ENCODE measurements around the gene FAM163B.

The FAM163B gene

DNA sequence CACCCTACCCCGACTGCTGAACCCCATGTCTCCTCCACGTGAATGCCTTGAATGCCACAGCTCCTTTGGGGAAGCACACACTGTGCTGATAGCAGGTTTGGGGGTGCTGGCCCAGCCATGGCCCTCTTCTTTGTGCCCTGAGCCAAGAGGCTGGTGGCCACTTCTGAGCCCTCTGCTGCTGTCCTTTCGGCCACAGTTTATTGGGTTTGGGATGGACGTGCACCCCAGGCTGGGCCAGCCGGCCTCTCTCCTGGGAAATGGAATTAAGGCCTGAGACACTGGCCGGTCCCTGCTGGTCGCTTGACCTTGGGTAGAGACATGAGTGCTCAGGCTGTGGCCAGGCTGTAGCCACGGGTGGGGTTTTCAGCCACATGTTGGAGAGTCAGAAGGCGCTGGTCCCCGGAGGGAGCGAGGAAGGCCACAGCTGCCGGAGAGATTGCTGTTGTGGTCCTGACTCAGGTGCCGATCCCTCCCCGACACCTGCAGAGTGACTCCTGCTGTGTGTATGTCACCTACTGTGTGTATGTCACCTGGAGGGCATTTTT is 26.6 kb downstream of the FAM163B start:
- no CpG with 5 or more reads among the region's 14 CpGs for WGBS (ENCODE audit: insufficient coverage, insufficient read length)
- H3K27me3 ChIP-seq (ENCODE audit: control insufficient read depth, insufficient read depth, low read length) = no peaks in the 10 kb centered on the region
- no peak overlapping the region for H3K4me3 ChIP-seq (ENCODE audit: low read length)
- DNase-seq (ENCODE audit: low read depth, low spot score) = no peak
- no peaks in the 10 kb centered on the region for H3K36me3 ChIP-seq (ENCODE audit: control insufficient read depth, insufficient read depth, low read length)
- H3K4me1 ChIP-seq (ENCODE audit: control insufficient read depth, insufficient read depth, low read length) = peaks cover 10% of the 10 kb centered on the region
- no peak overlapping the region for H3K27ac ChIP-seq (ENCODE audit: low read length)
- H3K9me3 ChIP-seq (ENCODE audit: control insufficient read depth, insufficient read depth, low read length) = no peaks in the 10 kb centered on the region

DNA sequence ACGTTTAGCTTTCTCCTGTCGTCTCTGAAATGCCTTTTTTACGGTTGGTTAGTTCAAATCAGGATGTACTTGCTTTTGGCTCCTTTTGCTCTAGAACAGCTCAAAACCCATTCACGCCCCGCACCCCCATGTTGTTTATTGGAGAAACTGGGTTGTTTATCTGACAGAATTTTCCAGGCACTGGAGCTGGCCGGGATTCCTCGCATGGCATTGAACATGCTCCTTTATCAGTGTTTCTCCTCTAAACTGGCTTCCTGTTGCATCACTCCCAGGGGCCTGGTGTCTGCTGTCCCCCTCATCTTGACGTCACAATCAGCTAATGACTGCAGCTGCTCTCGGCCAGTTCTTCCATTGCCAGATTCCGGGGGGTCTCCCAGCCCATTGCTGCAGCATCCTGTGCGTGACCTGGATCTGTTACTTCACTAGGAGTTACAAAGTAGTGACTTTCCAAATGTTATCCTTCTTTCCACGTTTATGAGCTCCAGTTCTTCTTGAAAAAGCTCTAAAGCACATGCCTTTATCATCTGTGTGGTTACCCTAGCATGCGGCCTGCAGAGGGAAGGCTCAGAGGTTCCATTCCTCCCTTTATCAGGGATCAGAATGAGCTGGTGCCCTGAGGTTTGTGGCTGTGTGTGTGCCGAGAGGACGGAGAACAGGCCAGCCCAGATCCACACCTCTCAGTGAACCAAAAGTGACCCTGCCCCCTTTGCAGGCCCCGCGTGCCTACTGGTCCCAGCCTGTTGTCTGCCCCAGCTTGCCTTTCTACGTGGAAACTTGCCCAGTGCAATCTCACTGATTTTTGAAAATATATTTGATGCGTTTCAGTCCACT is 27.5 kb downstream of the FAM163B start:
- no peak for DNase-seq (ENCODE audit: low read depth, low spot score)
- Histone ChIP-seq H3K27ac (ENCODE audit: low read length) (no peak overlapping the region), H3K27me3 (ENCODE audit: control insufficient read depth, insufficient read depth, low read length) (no peaks in the 10 kb centered on the region), H3K4me3 (ENCODE audit: low read length) (no peak overlapping the region), H3K36me3 (ENCODE audit: control insufficient read depth, insufficient read depth, low read length) (no peaks in the 10 kb centered on the region), H3K4me1 (ENCODE audit: control insufficient read depth, insufficient read depth, low read length) (peaks cover 10% of the 10 kb centered on the region), H3K9me3 (ENCODE audit: control insufficient read depth, insufficient read depth, low read length) (no peaks in the 10 kb centered on the region)
- no CpG with 5 or more reads among the region's 19 CpGs for WGBS (ENCODE audit: insufficient coverage, insufficient read length)

DNA sequence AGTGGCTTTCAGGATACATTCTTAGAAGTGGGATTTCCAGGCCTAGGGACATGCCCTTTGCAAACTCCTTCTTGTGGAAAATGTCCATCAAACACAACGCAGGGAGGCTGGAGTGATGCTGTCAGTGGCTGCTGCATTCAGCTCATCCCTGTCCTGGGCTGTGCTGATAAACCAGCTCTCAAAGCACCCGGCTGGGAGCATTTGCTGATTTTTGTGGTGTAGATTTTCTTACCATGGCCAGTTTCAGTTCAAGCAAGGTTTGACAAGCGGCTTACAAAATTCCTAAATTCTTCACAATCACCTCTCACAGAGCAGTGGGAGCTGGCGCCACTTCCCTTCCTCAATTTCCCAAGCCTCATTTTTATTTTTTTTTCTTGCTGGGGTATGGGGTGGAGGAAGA is 28.2 kb downstream of the FAM163B start:
- Histone ChIP-seq H3K27me3 (ENCODE audit: control insufficient read depth, insufficient read depth, low read length) (no peaks in the 10 kb centered on the region), H3K27ac (ENCODE audit: low read length) (no peak overlapping the region)
- no CpG with 5 or more reads among the region's 4 CpGs for WGBS (ENCODE audit: insufficient coverage, insufficient read length)

DNA sequence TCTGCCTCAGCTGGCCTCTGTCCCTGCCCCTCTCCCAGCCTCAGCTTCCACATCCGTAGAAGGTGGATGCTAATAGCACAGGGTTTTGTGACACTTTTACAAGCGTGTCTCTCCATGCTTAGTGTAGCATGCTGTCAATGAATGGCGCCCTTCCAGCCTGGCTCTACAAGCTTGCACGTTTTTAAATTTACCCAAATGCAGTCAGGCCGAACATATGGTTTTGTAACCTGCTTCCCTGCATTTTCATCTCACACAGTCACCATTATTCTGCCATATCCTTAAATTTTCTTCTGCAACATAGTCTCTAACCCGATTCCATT is 28.8 kb downstream of the FAM163B start:
- H3K27ac ChIP-seq (ENCODE audit: low read length) = no peak overlapping the region
- H3K36me3 ChIP-seq (ENCODE audit: control insufficient read depth, insufficient read depth, low read length) = no peaks in the 10 kb centered on the region
- no CpG with 5 or more reads among the region's 6 CpGs for WGBS (ENCODE audit: insufficient coverage, insufficient read length)
- no peak for DNase-seq (ENCODE audit: low read depth, low spot score)
- H3K9me3 ChIP-seq (ENCODE audit: control insufficient read depth, insufficient read depth, low read length) = no peaks in the 10 kb centered on the region
- H3K27me3 ChIP-seq (ENCODE audit: control insufficient read depth, insufficient read depth, low read length) = no peaks in the 10 kb centered on the region
- no peak overlapping the region for H3K4me3 ChIP-seq (ENCODE audit: low read length)
- H3K4me1 ChIP-seq (ENCODE audit: control insufficient read depth, insufficient read depth, low read length) = peaks cover 8% of the 10 kb centered on the region

More for the DNA sequence above, 28.2 kb downstream of the FAM163B start:
- no peaks in the 10 kb centered on the region for H3K36me3 ChIP-seq (ENCODE audit: control insufficient read depth, insufficient read depth, low read length)
- no peaks in the 10 kb centered on the region for H3K9me3 ChIP-seq (ENCODE audit: control insufficient read depth, insufficient read depth, low read length)
- peaks cover 10% of the 10 kb centered on the region for H3K4me1 ChIP-seq (ENCODE audit: control insufficient read depth, insufficient read depth, low read length)
- H3K4me3 ChIP-seq (ENCODE audit: low read length) = no peak overlapping the region
- no peak for DNase-seq (ENCODE audit: low read depth, low spot score)

DNA sequence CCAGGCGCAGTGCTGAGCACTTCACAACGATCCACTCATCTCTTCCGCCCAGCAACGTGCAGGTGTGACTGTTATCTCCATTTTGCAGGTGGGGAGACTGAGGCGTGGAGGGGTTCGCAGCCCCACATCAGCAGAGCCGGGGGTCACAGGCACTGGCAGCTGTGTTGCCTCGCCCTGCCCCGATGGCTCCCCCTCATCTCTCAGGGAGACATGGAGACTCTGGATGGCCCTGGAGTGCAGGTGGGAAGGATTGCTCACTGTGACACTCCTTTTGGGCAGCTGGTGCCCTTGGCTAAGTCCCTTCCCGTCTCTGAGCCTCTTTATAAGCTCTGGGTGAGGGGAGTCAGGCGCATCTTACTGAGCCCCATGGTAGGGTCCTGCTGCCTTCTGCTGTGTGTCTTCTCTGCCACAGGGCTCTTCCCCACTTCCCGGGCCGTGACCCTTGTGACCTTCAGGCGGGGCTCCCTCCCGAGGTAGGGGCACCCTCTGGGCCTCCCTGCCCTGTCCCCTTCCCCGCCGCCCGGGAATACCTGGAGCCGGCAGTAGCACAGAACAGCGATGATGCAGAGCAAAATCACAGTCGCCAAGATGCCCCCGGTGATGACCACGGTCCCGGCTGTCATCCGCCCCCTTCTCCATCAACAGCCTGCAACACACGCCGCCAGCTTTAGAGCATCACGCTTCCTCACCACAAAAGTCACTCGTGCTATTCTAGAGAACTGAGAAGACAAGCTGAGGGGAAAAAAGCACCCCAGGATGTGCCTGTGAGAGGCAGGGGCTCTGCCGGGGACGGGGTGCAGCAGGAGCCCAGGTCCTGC is 29.4 kb downstream of the FAM163B start:
- Histone ChIP-seq H3K9me3 (ENCODE audit: control insufficient read depth, insufficient read depth, low read length) (no peaks in the 10 kb centered on the region), H3K4me3 (ENCODE audit: low read length) (no peak overlapping the region), H3K27me3 (ENCODE audit: control insufficient read depth, insufficient read depth, low read length) (no peaks in the 10 kb centered on the region), H3K36me3 (ENCODE audit: control insufficient read depth, insufficient read depth, low read length) (no peaks in the 10 kb centered on the region), H3K27ac (ENCODE audit: low read length) (no peak overlapping the region), H3K4me1 (ENCODE audit: control insufficient read depth, insufficient read depth, low read length) (peaks cover 4% of the 10 kb centered on the region)
- DNase-seq (ENCODE audit: low read depth, low spot score) = no peak
- no CpG with 5 or more reads among the region's 31 CpGs for WGBS (ENCODE audit: insufficient coverage, insufficient read length)

DNA sequence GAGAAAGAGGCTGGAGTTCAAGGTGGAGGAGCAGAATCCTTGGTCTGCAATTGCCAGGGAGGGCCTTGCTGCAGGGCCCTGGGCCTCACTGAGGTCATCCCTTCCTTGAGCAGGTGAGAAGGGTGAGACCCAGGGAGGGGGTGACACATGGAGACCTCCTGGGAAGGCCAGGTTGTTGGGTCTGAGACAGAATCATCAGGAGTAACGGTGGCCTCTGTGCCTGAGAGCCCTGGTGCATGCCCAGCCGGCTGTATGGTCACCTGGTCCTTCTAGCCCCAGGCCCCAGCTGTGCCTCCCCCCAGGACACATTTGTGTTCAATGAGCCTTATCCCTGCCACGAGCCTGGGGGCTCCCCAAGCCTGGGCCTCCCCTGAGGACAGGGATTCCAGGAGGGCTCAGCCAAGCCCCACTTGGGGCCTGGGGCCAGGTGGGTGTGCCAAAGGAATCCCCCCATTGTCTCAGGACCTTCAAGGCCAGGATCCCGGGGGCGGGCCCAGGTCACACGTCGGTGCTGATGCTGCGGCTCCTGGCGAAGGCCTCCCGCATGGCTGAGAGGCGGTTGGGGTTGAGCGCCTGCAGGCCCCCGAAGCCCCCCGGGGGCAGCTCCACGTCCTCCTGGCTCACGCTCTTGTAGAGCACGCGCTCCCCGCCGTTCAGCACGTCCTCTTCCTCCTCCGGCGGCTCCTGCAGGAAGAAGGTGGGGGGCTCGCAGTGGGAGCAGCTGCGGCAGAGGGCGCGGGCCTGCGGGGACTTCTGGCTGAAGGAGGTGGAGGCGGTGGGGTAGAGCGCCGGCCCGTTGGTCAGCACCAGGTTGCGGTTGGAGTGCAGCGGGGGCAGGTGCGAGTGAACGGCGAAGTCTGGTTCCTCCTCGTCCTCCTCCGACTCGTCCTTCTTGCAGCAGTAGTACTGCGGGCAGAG is 30.4 kb downstream of the FAM163B start:
- no peaks in the 10 kb centered on the region for H3K36me3 ChIP-seq (ENCODE audit: control insufficient read depth, insufficient read depth, low read length)
- H3K9me3 ChIP-seq (ENCODE audit: control insufficient read depth, insufficient read depth, low read length) = no peaks in the 10 kb centered on the region

DNA sequence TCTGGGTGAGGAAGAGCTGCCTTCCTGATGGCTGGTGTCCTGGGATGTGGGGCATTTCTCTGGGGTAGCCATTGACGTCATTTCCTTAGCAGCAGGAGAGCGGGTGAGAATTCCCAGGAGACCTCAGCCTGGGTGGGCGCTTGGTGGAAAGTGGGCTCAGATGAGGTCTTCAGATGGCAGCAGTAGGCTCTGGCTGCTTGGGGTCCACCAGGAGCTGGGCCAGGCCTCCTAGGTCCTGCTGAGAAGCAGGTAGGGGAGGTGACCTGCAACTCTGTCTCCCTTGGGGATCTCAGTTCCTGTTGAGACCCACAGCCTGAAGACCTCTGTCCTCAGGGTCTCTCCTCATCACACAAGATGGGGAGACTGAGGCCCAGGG is 31.5 kb downstream of the FAM163B start:
- no CpG with 5 or more reads among the region's 3 CpGs for WGBS (ENCODE audit: insufficient coverage, insufficient read length)

More for the DNA sequence above, 30.4 kb downstream of the FAM163B start:
- H3K4me3 ChIP-seq (ENCODE audit: low read length) = no peak overlapping the region
- DNase-seq (ENCODE audit: low read depth, low spot score) = no peak
- no peaks in the 10 kb centered on the region for H3K27me3 ChIP-seq (ENCODE audit: control insufficient read depth, insufficient read depth, low read length)
- WGBS (ENCODE audit: insufficient coverage, insufficient read length) = no CpG with 5 or more reads among the region's 41 CpGs
- H3K4me1 ChIP-seq (ENCODE audit: control insufficient read depth, insufficient read depth, low read length) = no peaks in the 10 kb centered on the region
- H3K27ac ChIP-seq (ENCODE audit: low read length) = no peak overlapping the region

DNA sequence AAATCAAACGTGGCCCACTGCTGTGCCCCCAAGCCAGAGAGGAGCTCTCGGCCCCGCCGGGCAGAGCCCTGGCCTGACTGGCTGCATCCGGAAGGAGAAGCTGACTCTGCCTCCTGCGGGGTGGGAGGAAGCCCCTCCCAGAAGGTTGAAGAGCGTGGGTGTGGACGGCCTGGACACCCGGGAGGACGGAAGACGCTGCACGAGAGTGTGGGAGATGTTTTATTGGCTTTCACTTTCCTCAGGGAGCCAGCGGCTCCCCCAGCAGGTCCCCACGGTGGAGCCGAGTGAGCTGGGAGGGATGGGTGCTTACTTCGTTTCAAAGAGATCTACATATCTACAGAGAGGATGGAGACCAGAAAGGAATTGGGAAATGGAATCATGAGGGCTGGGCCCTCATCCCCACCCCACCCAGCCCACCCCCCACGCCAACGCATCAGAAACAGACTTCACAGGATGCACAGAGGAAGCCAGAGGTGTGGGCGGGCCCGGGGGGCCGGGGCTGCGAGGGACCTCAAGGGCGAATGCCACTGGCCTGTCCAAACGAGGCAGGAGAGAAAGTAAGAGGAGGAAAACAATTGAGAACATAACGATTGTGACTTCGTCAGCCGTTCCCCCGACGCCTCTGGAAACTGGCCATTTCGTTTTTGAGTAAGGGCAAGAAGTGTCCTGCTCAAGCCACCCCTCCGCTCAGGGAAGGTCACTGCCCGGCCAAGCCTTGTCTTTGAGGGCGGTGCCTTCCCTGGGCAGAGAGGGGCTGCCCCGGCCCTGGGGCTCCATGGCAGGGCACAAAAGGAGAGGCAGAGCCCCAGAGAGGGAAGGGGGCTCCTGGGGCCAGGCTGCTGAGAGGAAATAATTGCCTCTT is 32.1 kb downstream of the FAM163B start:
- Histone ChIP-seq H3K27me3 (ENCODE audit: control insufficient read depth, insufficient read depth, low read length) (no peaks in the 10 kb centered on the region), H3K36me3 (ENCODE audit: control insufficient read depth, insufficient read depth, low read length) (no peaks in the 10 kb centered on the region), H3K4me3 (ENCODE audit: low read length) (no peak overlapping the region), H3K9me3 (ENCODE audit: control insufficient read depth, insufficient read depth, low read length) (no peaks in the 10 kb centered on the region), H3K27ac (ENCODE audit: low read length) (no peak overlapping the region), H3K4me1 (ENCODE audit: control insufficient read depth, insufficient read depth, low read length) (no peaks in the 10 kb centered on the region)
- DNase-seq (ENCODE audit: low read depth, low spot score) = no peak
- no CpG with 5 or more reads among the region's 34 CpGs for WGBS (ENCODE audit: insufficient coverage, insufficient read length)

More for the DNA sequence above, 31.5 kb downstream of the FAM163B start:
- H3K36me3 ChIP-seq (ENCODE audit: control insufficient read depth, insufficient read depth, low read length) = no peaks in the 10 kb centered on the region
- H3K9me3 ChIP-seq (ENCODE audit: control insufficient read depth, insufficient read depth, low read length) = no peaks in the 10 kb centered on the region
- H3K27me3 ChIP-seq (ENCODE audit: control insufficient read depth, insufficient read depth, low read length) = no peaks in the 10 kb centered on the region
- H3K4me1 ChIP-seq (ENCODE audit: control insufficient read depth, insufficient read depth, low read length) = no peaks in the 10 kb centered on the region
- no peak for DNase-seq (ENCODE audit: low read depth, low spot score)
- H3K27ac ChIP-seq (ENCODE audit: low read length) = no peak overlapping the region
- H3K4me3 ChIP-seq (ENCODE audit: low read length) = no peak overlapping the region

DNA sequence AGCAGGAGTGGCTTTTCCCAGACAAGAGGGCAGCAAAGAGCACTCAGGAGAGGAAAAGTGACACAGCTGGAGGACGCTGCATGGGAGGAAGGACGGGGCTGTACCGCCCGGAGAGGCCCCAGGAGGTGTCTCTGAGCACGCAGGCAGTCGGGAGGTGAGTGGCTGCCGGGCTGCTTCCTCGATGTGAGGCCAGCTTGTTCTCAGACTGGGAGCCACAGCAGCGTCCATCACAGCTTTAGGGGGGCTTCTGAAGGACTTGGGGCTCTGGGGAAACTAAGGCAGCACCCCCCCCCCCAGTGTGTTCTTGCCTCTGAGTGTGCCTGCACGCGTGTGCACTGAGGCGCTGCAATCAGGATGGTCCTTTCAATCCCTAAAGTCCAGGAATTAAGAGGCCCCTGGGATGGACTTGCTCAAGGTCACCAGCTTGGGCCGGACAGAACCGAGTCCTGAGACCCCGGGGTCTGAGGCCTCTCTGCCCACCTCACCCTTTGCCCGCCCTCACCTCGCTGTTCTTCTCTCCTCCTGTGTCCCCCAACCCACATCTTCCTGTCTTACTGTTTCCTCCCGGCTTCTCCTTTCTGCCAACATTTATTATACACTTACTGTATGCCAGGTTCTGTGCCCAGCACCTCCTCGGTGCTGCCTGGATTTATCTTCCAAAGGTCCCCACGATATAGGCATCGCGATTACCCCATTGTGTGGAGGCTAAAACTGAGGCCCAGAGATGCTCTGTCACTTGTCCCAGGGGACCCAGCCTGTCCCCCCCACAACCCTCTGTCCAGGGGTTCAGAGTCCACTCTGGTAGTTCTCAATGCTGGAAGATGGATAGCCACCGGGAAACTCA is 32.9 kb downstream of the FAM163B start:
- no CpG with 5 or more reads among the region's 23 CpGs for WGBS (ENCODE audit: insufficient coverage, insufficient read length)
- DNase-seq (ENCODE audit: low read depth, low spot score) = no peak

More for the DNA sequence above, 32.9 kb downstream of the FAM163B start:
- Histone ChIP-seq H3K9me3 (ENCODE audit: control insufficient read depth, insufficient read depth, low read length) (no peaks in the 10 kb centered on the region), H3K4me1 (ENCODE audit: control insufficient read depth, insufficient read depth, low read length) (no peaks in the 10 kb centered on the region), H3K27ac (ENCODE audit: low read length) (no peak overlapping the region), H3K36me3 (ENCODE audit: control insufficient read depth, insufficient read depth, low read length) (no peaks in the 10 kb centered on the region), H3K4me3 (ENCODE audit: low read length) (no peak overlapping the region), H3K27me3 (ENCODE audit: control insufficient read depth, insufficient read depth, low read length) (no peaks in the 10 kb centered on the region)
